ENCODE measurements around the gene PDE1A. TPM values are rescaled to one million over a fixed set of nuclear protein-coding genes. Genes with fewer than 3 reads are reported as not detected.

PDE1A gene
- total RNA-seq, 1 donor from 2014 or later = 0.53 TPM

GRCh38 chr2:182248362-182248761 lies 178.5 kb downstream of the PDE1A start:
- H3K4me3 ChIP-seq (ENCODE audit: low read depth, low read length) = no peak overlapping the region
- H3K36me3 ChIP-seq (ENCODE audit: control insufficient read depth, insufficient read depth, low read length) = no peaks in the 10 kb centered on the region
- H3K27me3 ChIP-seq (ENCODE audit: control insufficient read depth, insufficient read depth, low read length) = no peaks in the 10 kb centered on the region
- no peak for DNase-seq (ENCODE audit: low read depth)
- TF ChIP-seq CTCF (IDR thresholded peaks at IDR 0.05; ENCODE audit: insufficient read depth, low read length, severe bottlenecking) = no peak
- no peak for FAIRE-seq

GRCh38 chr2:182247831-182248230 lies 179.0 kb downstream of the PDE1A start:
- DNase-seq (ENCODE audit: low read depth) = no peak
- H3K36me3 ChIP-seq (ENCODE audit: control insufficient read depth, insufficient read depth, low read length) = no peaks in the 10 kb centered on the region
- no peaks in the 10 kb centered on the region for H3K27me3 ChIP-seq (ENCODE audit: control insufficient read depth, insufficient read depth, low read length)
- no peak for TF ChIP-seq CTCF (IDR thresholded peaks at IDR 0.05; ENCODE audit: insufficient read depth, low read length, severe bottlenecking)
- no peak overlapping the region for H3K4me3 ChIP-seq (ENCODE audit: low read depth, low read length)
- no peak for FAIRE-seq

- DNase-seq (ENCODE audit: low read depth) = no peak
- no peaks in the 10 kb centered on the region for H3K36me3 ChIP-seq (ENCODE audit: control insufficient read depth, insufficient read depth, low read length)
- no peaks in the 10 kb centered on the region for H3K27me3 ChIP-seq (ENCODE audit: control insufficient read depth, insufficient read depth, low read length)
- H3K4me3 ChIP-seq (ENCODE audit: low read depth, low read length) = no peak overlapping the region
- FAIRE-seq = no peak
- no peak for TF ChIP-seq CTCF (IDR thresholded peaks at IDR 0.05; ENCODE audit: insufficient read depth, low read length, severe bottlenecking)
These were observed 180.9 kb downstream of the PDE1A start for GRCh38 chr2:182245963-182246362.

GRCh38 chr2:182242609-182243008 lies 184.2 kb downstream of the PDE1A start:
- H3K4me3 ChIP-seq (ENCODE audit: low read depth, low read length) = no peak overlapping the region
- no peaks in the 10 kb centered on the region for H3K36me3 ChIP-seq (ENCODE audit: control insufficient read depth, insufficient read depth, low read length)
- H3K27me3 ChIP-seq (ENCODE audit: control insufficient read depth, insufficient read depth, low read length) = no peaks in the 10 kb centered on the region
- DNase-seq (ENCODE audit: low read depth) (no peak), FAIRE-seq (no peak)
- no peak for TF ChIP-seq CTCF (IDR thresholded peaks at IDR 0.05; ENCODE audit: insufficient read depth, low read length, severe bottlenecking)

GRCh38 chr2:182241936-182242335 lies 184.9 kb downstream of the PDE1A start:
- TF ChIP-seq CTCF (IDR thresholded peaks at IDR 0.05; ENCODE audit: insufficient read depth, low read length, severe bottlenecking) = no peak
- Histone ChIP-seq H3K27me3 (ENCODE audit: control insufficient read depth, insufficient read depth, low read length) (no peaks in the 10 kb centered on the region), H3K4me3 (ENCODE audit: low read depth, low read length) (no peak overlapping the region), H3K36me3 (ENCODE audit: control insufficient read depth, insufficient read depth, low read length) (no peaks in the 10 kb centered on the region)
- no peak for DNase-seq (ENCODE audit: low read depth)
- FAIRE-seq = no peak

- TF ChIP-seq CTCF (IDR thresholded peaks at IDR 0.05; ENCODE audit: insufficient read depth, low read length, severe bottlenecking) = peak; percentile 48
- FAIRE-seq (no peak), DNase-seq (ENCODE audit: low read depth) (peak; percentile 38)
- Histone ChIP-seq H3K27me3 (ENCODE audit: control insufficient read depth, insufficient read depth, low read length) (no peaks in the 10 kb centered on the region), H3K36me3 (ENCODE audit: control insufficient read depth, insufficient read depth, low read length) (no peaks in the 10 kb centered on the region), H3K4me3 (ENCODE audit: low read depth, low read length) (no peak overlapping the region)
These were observed 185.9 kb downstream of the PDE1A start for GRCh38 chr2:182240862-182241371.

All from bronchial epithelial cell (primary cell).